ENCODE results near the gene NKX6-2.

NKX6-2 gene

GRCh38 chr10:132755166-132755711 lies 30.7 kb downstream of the NKX6-2 start:
- Histone ChIP-seq H3K4me3 (ENCODE audit: low read length in 2 of 2) (no peak overlapping the region), H3K9me3 (ENCODE audit: control insufficient read depth in 2 of 2, low read length in 2 of 2) (no peaks in the 10 kb centered on the region), H3K27me3 (ENCODE audit: control insufficient read depth in 2 of 2, insufficient read depth in 2 of 2, low read length in 2 of 2) (no peaks in the 10 kb centered on the region), H3K27ac (ENCODE audit: low read depth in 2 of 2, low read length in 2 of 2) (no peak overlapping the region), H3K9ac (ENCODE audit: low read depth in 1 of 2, low read length in 2 of 2) (no peak overlapping the region), H3K36me3 (ENCODE audit: control insufficient read depth in 2 of 2, insufficient read depth in 2 of 2, low read length in 2 of 2) (peaks cover 22 to 26% of the 10 kb centered on the region in 2 donors), H3K4me1 (ENCODE audit: control insufficient read depth in 2 of 2, insufficient read depth in 2 of 2, low read length in 2 of 2) (peaks cover 0 to 4% of the 10 kb centered on the region in 2 donors)

GRCh38 chr10:132754071-132754470 lies 31.9 kb downstream of the NKX6-2 start:
- H3K36me3 ChIP-seq (ENCODE audit: control insufficient read depth in 2 of 2, insufficient read depth in 2 of 2, low read length in 2 of 2): peaks cover 27 to 28% of the 10 kb centered on the region in 2 donors

GRCh38 chr10:132753596-132753995 lies 32.4 kb downstream of the NKX6-2 start:
- H3K27ac ChIP-seq (ENCODE audit: low read depth in 2 of 2, low read length in 2 of 2): no peak overlapping the region
- H3K36me3 ChIP-seq (ENCODE audit: control insufficient read depth in 2 of 2, insufficient read depth in 2 of 2, low read length in 2 of 2): peaks cover 27 to 28% of the 10 kb centered on the region in 2 donors
- H3K9ac ChIP-seq (ENCODE audit: low read depth in 1 of 2, low read length in 2 of 2): no peak overlapping the region
- H3K27me3 ChIP-seq (ENCODE audit: control insufficient read depth in 2 of 2, insufficient read depth in 2 of 2, low read length in 2 of 2): no peaks in the 10 kb centered on the region
- H3K4me1 ChIP-seq (ENCODE audit: control insufficient read depth in 2 of 2, insufficient read depth in 2 of 2, low read length in 2 of 2): peaks cover 0 to 4% of the 10 kb centered on the region in 2 donors
- no peak overlapping the region for H3K4me3 ChIP-seq (ENCODE audit: low read length in 2 of 2)
- no peaks in the 10 kb centered on the region for H3K9me3 ChIP-seq (ENCODE audit: control insufficient read depth in 2 of 2, low read length in 2 of 2)

More at GRCh38 chr10:132754071-132754470, 31.9 kb downstream of the NKX6-2 start:
- no peaks in the 10 kb centered on the region for H3K27me3 ChIP-seq (ENCODE audit: control insufficient read depth in 2 of 2, insufficient read depth in 2 of 2, low read length in 2 of 2)
- H3K4me1 ChIP-seq (ENCODE audit: control insufficient read depth in 2 of 2, insufficient read depth in 2 of 2, low read length in 2 of 2): peaks cover 0 to 4% of the 10 kb centered on the region in 2 donors
- H3K9ac ChIP-seq (ENCODE audit: low read depth in 1 of 2, low read length in 2 of 2): no peak overlapping the region
- no peak overlapping the region for H3K4me3 ChIP-seq (ENCODE audit: low read length in 2 of 2)
- no peak overlapping the region for H3K27ac ChIP-seq (ENCODE audit: low read depth in 2 of 2, low read length in 2 of 2)
- H3K9me3 ChIP-seq (ENCODE audit: control insufficient read depth in 2 of 2, low read length in 2 of 2): no peaks in the 10 kb centered on the region

- Histone ChIP-seq H3K27ac (ENCODE audit: low read depth in 2 of 2, low read length in 2 of 2) (no peak overlapping the region), H3K9ac (ENCODE audit: low read depth in 1 of 2, low read length in 2 of 2) (no peak overlapping the region), H3K9me3 (ENCODE audit: control insufficient read depth in 2 of 2, low read length in 2 of 2) (no peaks in the 10 kb centered on the region), H3K36me3 (ENCODE audit: control insufficient read depth in 2 of 2, insufficient read depth in 2 of 2, low read length in 2 of 2) (peaks cover 27 to 28% of the 10 kb centered on the region in 2 donors), H3K4me1 (ENCODE audit: control insufficient read depth in 2 of 2, insufficient read depth in 2 of 2, low read length in 2 of 2) (peaks cover 0 to 4% of the 10 kb centered on the region in 2 donors), H3K27me3 (ENCODE audit: control insufficient read depth in 2 of 2, insufficient read depth in 2 of 2, low read length in 2 of 2) (no peaks in the 10 kb centered on the region), H3K4me3 (ENCODE audit: low read length in 2 of 2) (no peak overlapping the region)
Observed at GRCh38 chr10:132752961-132753360, 33.0 kb downstream of the NKX6-2 start.

- H3K27me3 ChIP-seq (ENCODE audit: control insufficient read depth in 2 of 2, insufficient read depth in 2 of 2, low read length in 2 of 2): no peaks in the 10 kb centered on the region
- no peak overlapping the region for H3K4me3 ChIP-seq (ENCODE audit: low read length in 2 of 2)
- H3K9me3 ChIP-seq (ENCODE audit: control insufficient read depth in 2 of 2, low read length in 2 of 2): no peaks in the 10 kb centered on the region
- H3K36me3 ChIP-seq (ENCODE audit: control insufficient read depth in 2 of 2, insufficient read depth in 2 of 2, low read length in 2 of 2): peaks cover 26 to 28% of the 10 kb centered on the region in 2 donors
- no peak overlapping the region for H3K9ac ChIP-seq (ENCODE audit: low read depth in 1 of 2, low read length in 2 of 2)
- H3K4me1 ChIP-seq (ENCODE audit: control insufficient read depth in 2 of 2, insufficient read depth in 2 of 2, low read length in 2 of 2): peaks cover 0 to 4% of the 10 kb centered on the region in 2 donors
- H3K27ac ChIP-seq (ENCODE audit: low read depth in 2 of 2, low read length in 2 of 2): peak overlapping the region in 1 of 2 donors; percentile 9
Observed at GRCh38 chr10:132752378-132752777, 33.6 kb downstream of the NKX6-2 start.

- H3K9me3 ChIP-seq (ENCODE audit: control insufficient read depth in 2 of 2, low read length in 2 of 2): no peaks in the 10 kb centered on the region
- H3K27me3 ChIP-seq (ENCODE audit: control insufficient read depth in 2 of 2, insufficient read depth in 2 of 2, low read length in 2 of 2): no peaks in the 10 kb centered on the region
- H3K27ac ChIP-seq (ENCODE audit: low read depth in 2 of 2, low read length in 2 of 2): no peak overlapping the region
- no peak overlapping the region for H3K9ac ChIP-seq (ENCODE audit: low read depth in 1 of 2, low read length in 2 of 2)
- H3K36me3 ChIP-seq (ENCODE audit: control insufficient read depth in 2 of 2, insufficient read depth in 2 of 2, low read length in 2 of 2): peaks cover 18 to 21% of the 10 kb centered on the region in 2 donors
- H3K4me3 ChIP-seq (ENCODE audit: low read length in 2 of 2): no peak overlapping the region
- H3K4me1 ChIP-seq (ENCODE audit: control insufficient read depth in 2 of 2, insufficient read depth in 2 of 2, low read length in 2 of 2): peaks cover 0 to 4% of the 10 kb centered on the region in 2 donors
Observed at GRCh38 chr10:132750936-132751335, 35.0 kb downstream of the NKX6-2 start.

GRCh38 chr10:132749371-132749795 lies 36.6 kb downstream of the NKX6-2 start:
- H3K36me3 ChIP-seq (ENCODE audit: control insufficient read depth in 2 of 2, insufficient read depth in 2 of 2, low read length in 2 of 2): peaks cover 8 to 13% of the 10 kb centered on the region in 2 donors
- no peak overlapping the region for H3K27ac ChIP-seq (ENCODE audit: low read depth in 2 of 2, low read length in 2 of 2)
- no peaks in the 10 kb centered on the region for H3K9me3 ChIP-seq (ENCODE audit: control insufficient read depth in 2 of 2, low read length in 2 of 2)
- peaks cover 0 to 4% of the 10 kb centered on the region in 2 donors for H3K4me1 ChIP-seq (ENCODE audit: control insufficient read depth in 2 of 2, insufficient read depth in 2 of 2, low read length in 2 of 2)
- no peak overlapping the region for H3K4me3 ChIP-seq (ENCODE audit: low read length in 2 of 2)
- H3K9ac ChIP-seq (ENCODE audit: low read depth in 1 of 2, low read length in 2 of 2): no peak overlapping the region
- no peaks in the 10 kb centered on the region for H3K27me3 ChIP-seq (ENCODE audit: control insufficient read depth in 2 of 2, insufficient read depth in 2 of 2, low read length in 2 of 2)

GRCh38 chr10:132748545-132749370 lies 37.2 kb downstream of the NKX6-2 start:
- Histone ChIP-seq H3K36me3 (ENCODE audit: control insufficient read depth in 2 of 2, insufficient read depth in 2 of 2, low read length in 2 of 2) (peaks cover 3 to 12% of the 10 kb centered on the region in 2 donors), H3K9me3 (ENCODE audit: control insufficient read depth in 2 of 2, low read length in 2 of 2) (no peaks in the 10 kb centered on the region), H3K27ac (ENCODE audit: low read depth in 2 of 2, low read length in 2 of 2) (no peak overlapping the region), H3K4me3 (ENCODE audit: low read length in 2 of 2) (no peak overlapping the region), H3K27me3 (ENCODE audit: control insufficient read depth in 2 of 2, insufficient read depth in 2 of 2, low read length in 2 of 2) (no peaks in the 10 kb centered on the region), H3K9ac (ENCODE audit: low read depth in 1 of 2, low read length in 2 of 2) (no peak overlapping the region), H3K4me1 (ENCODE audit: control insufficient read depth in 2 of 2, insufficient read depth in 2 of 2, low read length in 2 of 2) (peaks cover 0 to 4% of the 10 kb centered on the region in 2 donors)

- Histone ChIP-seq H3K4me3 (ENCODE audit: low read length in 2 of 2) (no peak overlapping the region), H3K9ac (ENCODE audit: low read depth in 1 of 2, low read length in 2 of 2) (no peak overlapping the region), H3K9me3 (ENCODE audit: control insufficient read depth in 2 of 2, low read length in 2 of 2) (no peaks in the 10 kb centered on the region), H3K27me3 (ENCODE audit: control insufficient read depth in 2 of 2, insufficient read depth in 2 of 2, low read length in 2 of 2) (no peaks in the 10 kb centered on the region), H3K27ac (ENCODE audit: low read depth in 2 of 2, low read length in 2 of 2) (no peak overlapping the region), H3K36me3 (ENCODE audit: control insufficient read depth in 2 of 2, insufficient read depth in 2 of 2, low read length in 2 of 2) (peaks cover 2 to 9% of the 10 kb centered on the region in 2 donors), H3K4me1 (ENCODE audit: control insufficient read depth in 2 of 2, insufficient read depth in 2 of 2, low read length in 2 of 2) (peaks cover 0 to 3% of the 10 kb centered on the region in 2 donors)
Observed at GRCh38 chr10:132748135-132748534, 37.8 kb downstream of the NKX6-2 start.
